Liver (tissue), 3 donors: ENCODE results near the gene PRELID3B.

Experiments used
- ATF3 ChIP-seq: IDR thresholded peaks from 2 replicates; pipeline ENCODE4 v1.6.1; 2016; ENCODE audit warnings: antibody characterized with exemption
- CTCF ChIP-seq: fragments of 150-350 bp; IDR thresholded peaks from 2 replicates; pipeline ENCODE4 v1.5.1; 2017; ENCODE audit warnings: improper control_type of control experiment, low read depth, low read length; ENCODE audit not compliant: missing input control
- EGR1 ChIP-seq, 2 donors: IDR thresholded peaks; 2 replicates each; pipeline ENCODE4 v1.6.1; 2016 to 2018; ENCODE audit warnings: antibody characterized with exemption in 2 of 2, low read depth in 2 of 2
- FOXA2 ChIP-seq: IDR thresholded peaks from 2 replicates; pipeline ENCODE4 v1.6.1; 2016; ENCODE audit warnings: antibody characterized with exemption
- GABPA ChIP-seq, 2 donors: IDR thresholded peaks in 1 of 2; conservative IDR thresholded peaks in 1 of 2; 2 replicates each; pipeline ENCODE4 v1.6.1; 2016; ENCODE audit warnings: antibody characterized with exemption in 2 of 2, mild to moderate bottlenecking in 1 of 2, moderate library complexity in 1 of 2
- JUND ChIP-seq, 2 donors: IDR thresholded peaks; 2 replicates each; pipeline ENCODE4 v1.6.1; 2016; ENCODE audit warnings: antibody characterized with exemption in 2 of 2
- MAX ChIP-seq: IDR thresholded peaks from 2 replicates; pipeline ENCODE4 v1.6.1; 2016; ENCODE audit warnings: antibody characterized with exemption
- RAD21 ChIP-seq, 2 donors: IDR thresholded peaks; 2 replicates each; pipeline ENCODE4 v1.6.1; 2016; ENCODE audit warnings: antibody characterized with exemption in 2 of 2, mild to moderate bottlenecking in 2 of 2
- REST ChIP-seq: IDR thresholded peaks from 2 replicates; pipeline ENCODE4 v1.6.1; 2016; ENCODE audit warnings: antibody characterized with exemption, mild to moderate bottlenecking
- RXRA ChIP-seq, 2 donors: IDR thresholded peaks; 2 replicates each; pipeline ENCODE4 v1.6.1; 2017 to 2018; ENCODE audit warnings: antibody characterized with exemption in 2 of 2, mild to moderate bottlenecking in 1 of 2
- SP1 ChIP-seq: IDR thresholded peaks from 2 replicates; pipeline ENCODE4 v1.6.1; 2018; ENCODE audit warnings: antibody characterized with exemption, mild to moderate bottlenecking
- TAF1 ChIP-seq: conservative IDR thresholded peaks from 2 replicates; pipeline ENCODE4 v1.6.1; 2016; ENCODE audit warnings: antibody characterized with exemption, mild to moderate bottlenecking
- YY1 ChIP-seq: IDR thresholded peaks from 2 replicates; pipeline ENCODE4 v1.6.1; 2016; ENCODE audit warnings: antibody characterized with exemption, mild to moderate bottlenecking
- ZBTB33 ChIP-seq: IDR thresholded peaks from 2 replicates; pipeline ENCODE4 v1.6.1; 2016; ENCODE audit warnings: antibody characterized with exemption
- donor health status: healthy.
- donor health status: healthy.

GRCh38 chr20:59010321-59010994, 32.1 kb downstream of the PRELID3B start:
- no peak for TF ChIP-seq CTCF
- TF ChIP-seq REST, result no peak
- no peak for TF ChIP-seq EGR1 (IDR thresholded peaks at IDR 0.05; ENCODE audit: low read depth in 2 of 2)
- no peak for TF ChIP-seq RAD21 (IDR thresholded peaks at IDR 0.05)
- no peak for TF ChIP-seq JUND (IDR thresholded peaks at IDR 0.05)
- no peak for TF ChIP-seq GABPA (IDR thresholded peaks at IDR 0.05 in 1 of 2, conservative IDR thresholded peaks at IDR 0.05 in 1 of 2)
- no peak for TF ChIP-seq MAX
- no peak for TF ChIP-seq RXRA (IDR thresholded peaks at IDR 0.05)
- TF ChIP-seq ZBTB33, result no peak
- no peak for TF ChIP-seq FOXA2
- TF ChIP-seq TAF1, result no peak
- no peak for TF ChIP-seq ATF3
- TF ChIP-seq YY1, result no peak
- no peak for TF ChIP-seq SP1
